Bronchial epithelial cell (primary cell): Measurements from ENCODE around the gene CCNB3. TPM values are rescaled to one million over a fixed set of nuclear protein-coding genes. Genes with fewer than 3 reads are reported as not detected.
A peak's percentile ranks its signal among the peaks of the same experiment; 100 is the strongest.

Experiments
- DNase-seq: peaks from one replicate; pipeline ENCODE4 v3.0.0-alpha.2; 2010; ENCODE audit warnings: low read depth
- FAIRE-seq: peaks from 2 replicates; lab custom pipeline; 2011; peaks lifted over from hg19 to GRCh38; lab: Jason Lieb, UNC
- H3K27me3 ChIP-seq: 2 replicates; pipeline ENCODE4 v1.5.1; 2011; ENCODE audit warnings: low read length; ENCODE audit not compliant: control insufficient read depth, insufficient read depth
- H3K36me3 ChIP-seq: 2 replicates; pipeline ENCODE4 v1.5.1; 2011; ENCODE audit warnings: low read length; ENCODE audit not compliant: control insufficient read depth, insufficient read depth
- H3K4me3 ChIP-seq: 2 replicates; pipeline ENCODE4 v1.5.1; 2011; ENCODE audit warnings: mild to moderate bottlenecking, low read depth, low read length, control low read depth
- total RNA-seq: library from RNA; depleted of rRNA; stranded (reverse); fragments of >200 nt; gene quantifications from 2 replicates; pipeline ENCODE4 v1.2.1, GENCODE V29; 2014
- TF ChIP-seq, protein P1 (sequence below): IDR thresholded peaks from 2 replicates; pipeline ENCODE4 v1.5.1; 2011; ENCODE audit warnings: mild to moderate bottlenecking, moderate library complexity, low read length, control low read depth, inconsistent platforms; ENCODE audit not compliant: insufficient read depth, severe bottlenecking

The CCNB3 gene
- total RNA-seq, 1 donor from 2014 or later = under 0.01 TPM

DNA sequence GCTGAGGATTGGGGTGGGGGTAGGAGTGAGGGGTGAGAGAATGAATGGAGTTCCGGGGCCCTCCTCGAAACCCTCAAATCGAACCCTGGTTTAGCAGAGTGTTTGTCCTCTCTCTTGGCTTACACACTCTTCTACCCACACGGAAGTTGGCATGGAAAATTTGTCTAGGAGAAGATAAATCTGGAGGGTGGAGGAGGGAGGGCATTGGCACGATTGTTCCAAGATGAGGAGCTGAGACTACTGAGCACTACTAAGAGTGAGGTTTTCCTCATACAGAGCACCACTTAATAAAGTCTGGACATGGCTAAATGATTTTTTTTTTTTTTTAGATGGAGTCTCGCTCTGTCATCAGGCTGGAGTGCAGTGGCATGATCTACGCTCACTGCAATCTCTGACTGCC, 37.2 kb upstream of the CCNB3 start:
- FAIRE-seq = no peak
- DNase-seq = no peak
- Histone ChIP-seq H3K4me3 (no peak overlapping the region), H3K27me3 (no peaks in the 10 kb centered on the region), H3K36me3 (no peaks in the 10 kb centered on the region)
- TF ChIP-seq, protein P1, sequence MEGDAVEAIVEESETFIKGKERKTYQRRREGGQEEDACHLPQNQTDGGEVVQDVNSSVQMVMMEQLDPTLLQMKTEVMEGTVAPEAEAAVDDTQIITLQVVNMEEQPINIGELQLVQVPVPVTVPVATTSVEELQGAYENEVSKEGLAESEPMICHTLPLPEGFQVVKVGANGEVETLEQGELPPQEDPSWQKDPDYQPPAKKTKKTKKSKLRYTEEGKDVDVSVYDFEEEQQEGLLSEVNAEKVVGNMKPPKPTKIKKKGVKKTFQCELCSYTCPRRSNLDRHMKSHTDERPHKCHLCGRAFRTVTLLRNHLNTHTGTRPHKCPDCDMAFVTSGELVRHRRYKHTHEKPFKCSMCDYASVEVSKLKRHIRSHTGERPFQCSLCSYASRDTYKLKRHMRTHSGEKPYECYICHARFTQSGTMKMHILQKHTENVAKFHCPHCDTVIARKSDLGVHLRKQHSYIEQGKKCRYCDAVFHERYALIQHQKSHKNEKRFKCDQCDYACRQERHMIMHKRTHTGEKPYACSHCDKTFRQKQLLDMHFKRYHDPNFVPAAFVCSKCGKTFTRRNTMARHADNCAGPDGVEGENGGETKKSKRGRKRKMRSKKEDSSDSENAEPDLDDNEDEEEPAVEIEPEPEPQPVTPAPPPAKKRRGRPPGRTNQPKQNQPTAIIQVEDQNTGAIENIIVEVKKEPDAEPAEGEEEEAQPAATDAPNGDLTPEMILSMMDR = no peak

DNA sequence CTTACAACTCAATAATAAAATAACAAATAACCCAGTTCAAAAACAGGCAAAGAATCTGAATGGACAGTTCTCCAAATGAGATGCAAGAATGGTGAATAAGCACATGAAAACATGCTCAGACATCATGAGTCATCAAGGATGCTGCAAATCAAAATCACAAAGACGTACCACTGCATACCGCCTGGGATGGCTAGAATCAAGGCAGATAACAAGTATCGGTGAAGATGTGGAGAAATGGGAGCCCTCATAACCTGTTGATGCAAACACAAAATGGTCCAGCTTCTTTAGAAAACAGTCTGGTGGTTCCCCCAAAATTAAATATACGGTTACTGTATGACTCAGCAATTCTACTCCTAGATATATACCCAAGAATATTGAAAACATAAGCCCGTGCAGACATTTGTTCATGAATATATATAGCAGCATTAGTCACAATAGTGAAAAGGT, 36.3 kb upstream of the CCNB3 start:
- Histone ChIP-seq H3K27me3 (no peaks in the 10 kb centered on the region), H3K4me3 (no peak overlapping the region), H3K36me3 (no peaks in the 10 kb centered on the region)
- FAIRE-seq = no peak
- TF ChIP-seq, protein P1 = no peak
- peak; percentile 7 for DNase-seq

DNA sequence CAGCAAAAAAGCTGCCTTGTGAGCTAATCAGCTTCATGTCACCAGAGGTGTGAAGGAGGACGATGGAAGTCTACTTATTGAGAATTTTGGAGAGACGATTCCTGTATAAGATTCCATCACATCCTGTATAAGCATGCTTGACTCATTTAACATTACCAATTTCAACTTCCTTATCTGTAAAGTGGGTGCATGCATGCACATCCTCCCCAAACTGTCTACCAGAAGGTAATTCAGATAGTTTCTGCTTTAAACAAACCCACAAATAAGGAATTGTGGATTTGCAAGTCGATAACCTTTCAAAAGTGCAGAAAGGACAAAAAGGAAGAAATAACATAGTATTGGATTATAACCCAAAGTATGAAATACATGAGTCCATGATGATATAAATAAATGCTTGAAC, 34.8 kb upstream of the CCNB3 start:
- FAIRE-seq (no peak), DNase-seq (no peak)
- H3K27me3 ChIP-seq = no peaks in the 10 kb centered on the region
- H3K4me3 ChIP-seq = no peak overlapping the region
- H3K36me3 ChIP-seq = no peaks in the 10 kb centered on the region
- TF ChIP-seq, protein P1 = no peak

DNA sequence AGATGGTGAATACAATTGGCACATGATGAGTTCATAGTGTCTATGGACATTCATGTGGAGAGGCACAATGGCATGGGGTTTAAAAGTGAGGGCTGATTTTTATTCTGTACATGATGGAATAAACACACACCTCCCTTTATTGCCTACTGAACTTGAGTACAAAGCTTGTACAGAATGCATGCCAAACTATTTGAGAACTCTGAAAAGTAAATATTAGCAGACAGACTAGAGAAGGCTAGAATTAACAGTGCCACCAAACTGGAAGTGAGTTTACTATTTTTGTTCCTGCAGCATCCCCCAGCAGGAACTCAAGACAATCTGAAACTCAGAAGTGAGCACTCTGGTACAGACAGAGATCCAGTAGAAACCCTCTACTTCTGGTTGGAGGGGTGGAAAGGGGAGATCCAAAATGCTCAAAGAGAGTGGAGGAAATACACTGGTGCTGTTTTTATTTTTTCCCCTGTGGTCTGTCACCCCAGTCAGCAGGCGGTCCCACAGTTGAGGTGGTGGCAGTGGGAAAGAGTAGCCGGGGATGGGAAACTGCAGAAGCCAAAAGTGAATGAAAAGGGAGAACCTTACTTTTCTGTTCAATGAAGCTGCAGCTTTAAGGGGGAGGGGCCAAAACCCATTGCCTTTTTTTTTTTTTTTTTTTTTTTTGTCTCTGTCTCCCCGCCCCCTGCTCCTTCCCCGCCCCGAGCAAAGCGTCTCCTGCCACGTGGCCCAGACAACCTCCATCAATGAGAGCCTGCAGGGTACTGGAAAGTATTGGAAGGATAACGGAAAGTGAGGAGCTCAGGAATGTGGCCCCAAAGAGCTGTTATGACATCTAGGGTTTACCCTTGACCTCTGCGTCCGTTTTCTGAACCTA, 24.3 kb upstream of the CCNB3 start:
- DNase-seq (no peak), FAIRE-seq (no peak)
- Histone ChIP-seq H3K36me3 (no peaks in the 10 kb centered on the region), H3K4me3 (no peak overlapping the region), H3K27me3 (no peaks in the 10 kb centered on the region)
- TF ChIP-seq, protein P1 = no peak

DNA sequence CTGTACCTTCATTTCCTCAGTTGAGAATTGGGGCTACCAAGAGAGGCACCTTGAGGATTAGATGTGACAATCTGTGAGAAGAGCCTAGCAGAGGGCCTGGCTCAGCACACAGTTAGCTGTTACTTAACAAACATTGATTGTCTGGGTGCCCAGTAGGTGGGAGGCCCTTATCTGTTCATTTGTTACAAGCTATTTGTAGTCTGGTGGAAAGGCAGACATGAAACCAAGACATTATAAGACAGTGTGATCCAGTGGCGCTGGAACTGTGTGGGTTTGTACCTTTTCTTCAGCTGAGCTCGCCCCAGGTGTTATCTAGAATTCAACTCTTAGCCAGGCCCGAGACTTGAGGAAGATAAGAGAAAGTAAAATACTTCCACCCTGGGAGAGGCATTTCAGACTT, 20.7 kb upstream of the CCNB3 start:
- H3K36me3 ChIP-seq = no peaks in the 10 kb centered on the region
- TF ChIP-seq, protein P1 = no peak
- FAIRE-seq (no peak), DNase-seq (no peak)
- no peaks in the 10 kb centered on the region for H3K27me3 ChIP-seq
- no peak overlapping the region for H3K4me3 ChIP-seq
